A172 (cell line): Measurements from ENCODE around the gene WAS. TPM values are rescaled to one million over a fixed set of nuclear protein-coding genes. Genes with fewer than 3 reads are reported as not detected.
"Not testable (repeated sequence)": the region's sequence is repeated elsewhere in the genome, so short reads cannot be mapped to it uniquely, and the experiment has no call there.

ENCODE experiments used
- DNase-seq: peaks from one replicate; pipeline ENCODE4 v3.0.0-alpha.2; 2015; ENCODE audit warnings: low spot score
- total RNA-seq: library from RNA; depleted of rRNA; stranded (reverse); fragments of >200 nt; shearing (Covaris generic); gene quantifications from 2 replicates; pipeline ENCODE4 v1.2.3, GENCODE V29; 2014; rRNA removed

WAS gene
- total RNA-seq: 0.62 and 3.6 TPM in 2 replicates

- no peak for DNase-seq
Measured at GRCh38 chrX:48683411-48683982, at the start of gene WAS. Gene WAS, plus strand, starts transcription at chrX:48683799. Its CDS starts 55 bp downstream, at chrX:48683854.

GRCh38 chrX:48636301-48636700 is 47.3 kb upstream of the WAS start:
- no peak for DNase-seq

- DNase-seq: no peak
Measured at GRCh38 chrX:48636776-48637175, 46.8 kb upstream of the WAS start.

GRCh38 chrX:48645669-48646068 is 37.9 kb upstream of the WAS start:
- no peak for DNase-seq

GRCh38 chrX:48648336-48648751 is 35.3 kb upstream of the WAS start:
- DNase-seq: peak; percentile 37

GRCh38 chrX:48649102-48649501 is 34.5 kb upstream of the WAS start:
- DNase-seq: no peak

GRCh38 chrX:48652055-48652579 is 31.5 kb upstream of the WAS start:
- DNase-seq: not testable (repeated sequence)

- DNase-seq: not testable (repeated sequence)
Measured at GRCh38 chrX:48654746-48655145, 28.9 kb upstream of the WAS start.

- not testable (repeated sequence) for DNase-seq
Measured at GRCh38 chrX:48659686-48660085, 23.9 kb upstream of the WAS start.

- DNase-seq: no peak
Measured at GRCh38 chrX:48663241-48663640, 20.4 kb upstream of the WAS start.

GRCh38 chrX:48664156-48664555 is 19.4 kb upstream of the WAS start:
- no peak for DNase-seq

- no peak for DNase-seq
Measured at GRCh38 chrX:48665991-48666390, 17.6 kb upstream of the WAS start.

- no peak for DNase-seq
Measured at GRCh38 chrX:48666649-48667048, 16.9 kb upstream of the WAS start.

GRCh38 chrX:48667509-48667908 is 16.1 kb upstream of the WAS start:
- no peak for DNase-seq

GRCh38 chrX:48668187-48668586 is 15.4 kb upstream of the WAS start:
- DNase-seq: not testable (repeated sequence)

GRCh38 chrX:48676106-48676892 is 7.3 kb upstream of the WAS start:
- peak; percentile 80 for DNase-seq

- DNase-seq: no peak
Measured at GRCh38 chrX:48676893-48677270, 6.7 kb upstream of the WAS start.

- no peak for DNase-seq
Measured at GRCh38 chrX:48677516-48677915, 6.1 kb upstream of the WAS start.

GRCh38 chrX:48680467-48680866 is 3.1 kb upstream of the WAS start:
- DNase-seq: not testable (repeated sequence)

GRCh38 chrX:48680925-48681324 is 2.7 kb upstream of the WAS start:
- DNase-seq: not testable (repeated sequence)

- no peak for DNase-seq
Measured at GRCh38 chrX:48681539-48682183, 1.9 kb upstream of the WAS start.

GRCh38 chrX:48682795-48683194 is 804 bp upstream of the WAS start:
- not testable (repeated sequence) for DNase-seq

GRCh38 chrX:48684134-48684533 is 535 bp downstream of the WAS start:
- DNase-seq: no peak
